Peyer's patch (tissue), 4 donors: ENCODE data around the gene MESP1.

Source experiments
- CTCF ChIP-seq, 6 experiments: fragments of 450-650 bp in 4 of 6; fragments of 200-600 bp in 2 of 6; sonication (generic) in 1 of 6; IDR thresholded peaks; one replicate each; pipeline ENCODE4 v1.5.1; 2017 to 2019; ENCODE audit warnings: antibody characterized with exemption in 6 of 6, mild to moderate bottlenecking in 3 of 6, moderate library complexity in 1 of 6
- POLR2A ChIP-seq, 2 donors: fragments of 450-650 bp; IDR thresholded peaks; one replicate each; pipeline ENCODE4 v1.5.1; 2017; ENCODE audit warnings: antibody characterized with exemption in 2 of 2, mild to moderate bottlenecking in 2 of 2, moderate library complexity in 2 of 2

GRCh38 chr15:89783861-89784685 is 33.0 kb upstream of the MESP1 start:
- TF ChIP-seq CTCF (IDR thresholded peaks at IDR 0.05): no peak
- peak; percentile 16 to 24 for TF ChIP-seq POLR2A (IDR thresholded peaks at IDR 0.05)
